Measurements from ENCODE around the gene ZNF775.

ZNF775 gene

DNA sequence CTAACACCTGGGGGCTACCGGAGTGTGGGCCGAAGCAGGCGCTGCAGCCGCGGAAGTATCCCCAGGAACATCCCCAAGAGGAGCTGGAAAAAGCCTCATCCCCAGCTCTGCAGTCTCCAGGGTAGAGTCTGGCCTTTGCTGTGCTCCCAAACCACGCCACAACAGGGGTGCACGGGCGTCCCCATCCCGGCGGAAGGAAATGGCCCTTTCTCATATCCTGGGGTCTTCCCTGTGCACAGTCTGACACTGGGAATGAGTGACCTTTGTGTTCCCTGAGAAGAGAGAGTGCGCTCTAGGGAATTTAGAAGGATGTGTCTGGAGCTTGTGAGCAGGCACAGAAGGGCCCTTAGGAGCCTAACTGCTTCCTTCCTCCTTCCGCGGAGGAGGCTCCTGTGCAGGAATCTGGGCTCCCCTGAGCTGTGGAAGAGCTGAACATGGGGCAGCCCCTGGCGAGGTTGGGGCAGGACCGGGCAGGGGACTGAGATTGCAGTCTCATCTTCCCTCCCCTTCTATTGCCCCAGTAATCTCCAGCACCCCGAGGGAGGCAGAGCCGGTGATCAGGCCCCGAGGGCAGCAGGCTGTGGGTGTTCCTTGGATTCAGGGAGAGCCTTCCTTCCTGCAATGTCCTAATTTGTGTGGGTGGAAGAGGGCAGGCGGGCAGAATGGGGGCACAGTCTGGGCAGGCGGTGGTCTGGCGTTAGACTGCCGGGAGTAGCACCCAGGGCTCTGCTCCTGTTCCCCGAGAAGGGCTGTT, 9.2 kb upstream of the ZNF775 start:
- DNase-seq: no peak

- DNase-seq: no peak
Measured at GRCh38 chr7:150370612-150371071, 8.5 kb upstream of the ZNF775 start.

DNA sequence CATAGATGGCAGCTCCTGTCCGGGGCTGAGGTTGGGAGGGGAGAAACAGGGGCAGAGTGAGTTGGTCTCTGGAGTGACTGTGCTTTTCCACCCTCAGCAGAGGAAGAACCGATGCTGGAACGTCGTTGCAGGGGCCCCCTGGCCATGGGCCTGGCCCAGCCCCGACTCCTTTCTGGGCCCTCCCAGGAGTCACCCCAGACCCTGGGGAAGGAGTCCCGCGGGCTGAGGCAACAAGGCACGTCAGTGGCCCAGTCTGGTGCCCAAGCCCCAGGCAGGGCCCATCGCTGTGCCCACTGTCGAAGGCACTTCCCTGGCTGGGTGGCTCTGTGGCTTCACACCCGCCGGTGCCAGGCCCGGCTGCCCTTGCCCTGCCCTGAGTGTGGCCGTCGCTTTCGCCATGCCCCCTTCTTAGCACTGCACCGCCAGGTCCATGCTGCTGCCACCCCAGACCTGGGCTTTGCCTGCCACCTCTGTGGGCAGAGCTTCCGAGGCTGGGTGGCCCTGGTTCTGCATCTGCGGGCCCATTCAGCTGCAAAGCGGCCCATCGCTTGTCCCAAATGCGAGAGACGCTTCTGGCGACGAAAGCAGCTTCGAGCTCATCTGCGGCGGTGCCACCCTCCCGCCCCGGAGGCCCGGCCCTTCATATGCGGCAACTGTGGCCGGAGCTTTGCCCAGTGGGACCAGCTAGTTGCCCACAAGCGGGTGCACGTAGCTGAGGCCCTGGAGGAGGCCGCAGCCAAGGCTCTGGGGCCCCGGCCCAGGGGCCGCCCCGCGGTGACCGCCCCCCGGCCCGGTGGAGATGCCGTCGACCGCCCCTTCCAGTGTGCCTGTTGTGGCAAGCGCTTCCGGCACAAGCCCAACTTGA, 7.8 kb upstream of the ZNF775 start:
- DNase-seq: no peak

- DNase-seq: no peak
Measured at GRCh38 chr7:150371996-150372270, 7.2 kb upstream of the ZNF775 start.

- DNase-seq: no peak
Measured at GRCh38 chr7:150372271-150373048, 6.7 kb upstream of the ZNF775 start.

- no peak for DNase-seq
Measured at GRCh38 chr7:150373049-150373801, 5.9 kb upstream of the ZNF775 start.

GRCh38 chr7:150374026-150374425, 5.1 kb upstream of the ZNF775 start:
- no peak for DNase-seq

GRCh38 chr7:150374472-150374871, 4.7 kb upstream of the ZNF775 start:
- no peak for DNase-seq

GRCh38 chr7:150375662-150376521, 3.2 kb upstream of the ZNF775 start:
- no peak for DNase-seq

DNA sequence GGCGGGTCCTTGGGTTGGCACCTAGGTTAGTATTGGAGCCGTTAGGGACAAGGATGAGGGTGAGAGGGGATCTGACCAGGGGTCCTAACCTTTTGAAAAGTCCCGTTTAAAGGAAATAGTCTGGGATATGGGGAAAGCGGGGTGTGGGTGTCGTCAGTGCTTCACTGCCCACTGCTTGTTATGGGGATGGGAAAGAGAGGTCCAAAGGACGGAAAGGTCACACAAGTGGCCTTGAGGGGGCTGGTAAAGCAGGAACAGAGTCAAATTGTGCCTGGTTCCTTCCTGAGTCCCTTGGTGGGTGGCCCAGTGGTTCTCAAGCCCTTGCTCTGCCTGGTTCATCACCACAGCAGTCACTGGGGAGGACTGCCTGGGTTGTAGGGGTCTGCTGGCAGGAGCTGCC, 2.6 kb upstream of the ZNF775 start:
- DNase-seq: no peak

GRCh38 chr7:150377196-150377595, 1.9 kb upstream of the ZNF775 start:
- DNase-seq: no peak

DNA sequence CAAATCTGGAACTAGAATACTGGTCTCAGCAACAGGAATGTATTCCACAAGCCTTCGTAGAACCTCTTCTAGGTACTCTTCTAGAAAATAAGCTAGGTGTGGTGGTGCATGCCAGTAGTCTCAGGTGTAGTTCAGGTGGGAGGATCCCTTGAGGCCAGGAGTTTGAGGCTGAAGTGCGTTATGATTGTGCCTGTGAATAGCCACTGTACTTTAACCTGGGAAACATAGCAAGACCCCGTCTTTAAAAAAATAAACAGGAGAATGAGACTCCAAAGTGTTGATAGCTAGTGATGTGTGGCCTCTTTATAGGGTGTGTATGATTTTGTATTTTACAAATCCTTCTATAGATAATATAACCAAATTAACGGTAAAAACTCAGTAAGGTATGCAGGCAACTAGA, 1.5 kb upstream of the ZNF775 start:
- DNase-seq: no peak

GRCh38 chr7:150378115-150378852, 846 bp upstream of the ZNF775 start:
- DNase-seq: no peak

- no peak for DNase-seq
Measured at GRCh38 chr7:150379441-150380379, 580 bp downstream of the ZNF775 start.

DNA sequence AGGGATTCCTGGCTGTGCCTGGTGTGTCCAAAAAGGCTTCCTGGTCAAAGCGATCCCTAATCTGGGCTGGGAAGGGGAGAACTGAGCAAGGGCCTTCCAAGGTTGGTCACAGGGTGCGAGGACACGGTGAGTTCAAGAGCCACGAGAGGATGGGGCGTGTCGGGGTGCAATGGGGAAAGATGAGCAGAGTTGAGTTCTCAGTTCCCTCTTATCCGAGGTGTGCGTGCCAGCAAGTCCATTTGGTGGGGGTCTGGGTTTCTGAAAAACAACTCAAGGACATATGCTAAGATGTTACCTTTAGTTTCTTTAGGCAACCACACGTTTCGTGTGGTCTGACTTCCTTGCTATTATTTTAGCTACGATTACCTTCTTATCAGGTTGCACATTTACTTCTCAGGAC, 1.3 kb downstream of the ZNF775 start:
- no peak for DNase-seq

- no peak for DNase-seq
Measured at GRCh38 chr7:150381096-150381495, 2.0 kb downstream of the ZNF775 start.

DNA sequence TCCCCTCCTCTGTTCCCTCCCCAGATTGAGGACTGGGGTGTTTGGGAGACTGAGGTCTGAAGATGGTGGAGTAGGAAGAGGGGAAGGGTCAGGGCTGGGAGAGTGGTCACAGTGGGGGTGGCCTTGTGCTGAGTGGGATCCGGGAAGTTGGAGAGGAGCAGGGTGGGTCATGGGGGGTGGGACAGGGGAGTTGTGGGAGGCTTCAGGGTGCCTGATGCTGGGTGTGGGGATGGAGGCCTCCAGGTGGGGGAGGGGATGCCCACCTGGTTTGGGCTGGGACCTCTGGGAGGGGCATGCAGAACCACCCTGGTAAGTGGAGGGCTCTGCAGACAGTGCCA, 2.6 kb downstream of the ZNF775 start:
- DNase-seq: no peak

GRCh38 chr7:150382123-150382843, 3.2 kb downstream of the ZNF775 start:
- DNase-seq: no peak

DNA sequence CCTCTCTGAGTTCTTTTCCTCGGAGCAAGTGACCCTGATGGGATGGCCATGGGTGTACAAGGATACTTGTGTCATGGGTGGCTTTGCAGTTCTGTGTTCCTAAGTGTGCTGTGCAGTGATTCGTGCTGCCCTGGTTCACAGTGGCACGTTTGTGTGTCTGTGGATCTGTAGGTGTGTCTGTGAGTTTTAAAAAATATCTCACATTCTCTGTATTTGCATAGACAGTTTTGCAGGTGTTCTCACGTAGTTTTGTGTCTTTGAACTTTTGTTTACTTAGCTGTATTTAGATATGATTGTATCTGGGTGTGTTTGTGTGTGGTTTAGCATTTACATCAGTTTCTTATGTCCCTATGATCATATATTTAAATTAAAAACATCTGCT, 3.7 kb downstream of the ZNF775 start:
- no peak for DNase-seq
